ENCODE data around the gene CLEC5A.

The CLEC5A gene

DNA sequence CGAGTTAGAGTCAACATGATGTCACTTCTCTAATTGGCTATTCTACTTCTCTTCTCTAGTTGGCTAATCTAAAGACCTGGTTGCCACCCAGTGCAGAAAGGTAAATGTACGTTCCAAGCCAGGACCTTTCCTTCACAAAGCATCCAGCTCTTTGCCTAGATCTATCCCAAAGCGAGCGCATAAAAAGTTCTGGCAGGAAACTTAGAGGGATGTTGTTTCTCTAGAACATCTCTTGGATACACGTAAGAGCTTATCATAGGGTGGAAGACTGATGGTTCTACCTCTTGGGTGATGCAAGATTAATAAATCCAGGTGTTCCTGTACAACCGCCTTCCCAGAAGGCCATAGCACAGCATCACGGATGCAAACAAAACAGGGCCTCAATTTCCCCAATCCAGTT, 26.9 kb upstream of the CLEC5A start, which contains the start of gene TAS2R38:
TAS2R38 (minus strand) TSS at position 101 of the 400 bp plus-strand sequence; CDS start at position 17, 84 bp downstream.
- H3K27me3 ChIP-seq (ENCODE audit: control insufficient read depth, low read length) = no peaks in the 10 kb centered on the region

DNA sequence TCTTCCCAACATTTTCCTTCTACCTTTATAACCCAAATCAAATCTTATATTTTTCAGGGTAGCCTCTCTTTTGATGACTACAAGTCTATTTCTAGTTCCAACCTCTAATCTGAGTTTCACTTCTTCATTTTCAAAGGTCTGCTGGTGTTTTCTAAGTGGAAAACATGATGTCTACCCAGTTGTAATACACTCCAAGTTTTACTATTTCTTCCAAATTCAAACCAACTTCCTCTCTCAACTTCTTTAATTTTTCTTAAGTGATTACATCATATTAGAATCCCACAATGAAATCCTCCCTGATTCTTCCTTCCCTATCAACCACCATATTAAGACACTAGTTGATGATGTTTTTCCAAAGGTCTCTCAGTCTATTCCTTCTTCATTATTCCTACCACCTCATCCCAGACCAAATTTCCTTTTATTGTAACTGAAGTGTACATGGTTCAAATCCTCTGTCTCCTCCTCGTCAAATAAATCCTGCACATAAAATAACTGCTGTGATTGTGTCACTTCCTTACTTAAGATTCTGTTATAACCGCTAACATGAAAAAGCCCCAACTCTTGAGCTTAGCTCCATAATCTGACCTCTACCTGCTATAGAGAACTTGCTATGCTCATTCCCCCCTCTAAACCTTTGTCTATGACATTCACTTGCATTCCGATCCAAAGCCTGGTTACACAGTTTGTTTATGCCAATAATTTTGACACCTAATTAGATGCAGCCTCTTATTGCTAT, 14.1 kb upstream of the CLEC5A start:
- H4K20me1 ChIP-seq (ENCODE audit: control insufficient read depth, insufficient read depth, low read depth, low read length) = no peaks in the 10 kb centered on the region
- no peaks in the 10 kb centered on the region for H3K36me3 ChIP-seq (ENCODE audit: control insufficient read depth, low read length)
- no peak overlapping the region for H3K27ac ChIP-seq (ENCODE audit: low read depth, low read length)
- H3K9me3 ChIP-seq (ENCODE audit: control insufficient read depth, insufficient read depth, low read length) = no peaks in the 10 kb centered on the region
- no peaks in the 10 kb centered on the region for H3K9me2 ChIP-seq (replicated peaks; ENCODE audit: control insufficient read depth, low read length)
- H3K27me3 ChIP-seq (ENCODE audit: control insufficient read depth, low read length) = no peaks in the 10 kb centered on the region
- no peaks in the 10 kb centered on the region for H3F3A ChIP-seq (ENCODE audit: control insufficient read depth, insufficient read depth)
- TF ChIP-seq, protein P1, sequence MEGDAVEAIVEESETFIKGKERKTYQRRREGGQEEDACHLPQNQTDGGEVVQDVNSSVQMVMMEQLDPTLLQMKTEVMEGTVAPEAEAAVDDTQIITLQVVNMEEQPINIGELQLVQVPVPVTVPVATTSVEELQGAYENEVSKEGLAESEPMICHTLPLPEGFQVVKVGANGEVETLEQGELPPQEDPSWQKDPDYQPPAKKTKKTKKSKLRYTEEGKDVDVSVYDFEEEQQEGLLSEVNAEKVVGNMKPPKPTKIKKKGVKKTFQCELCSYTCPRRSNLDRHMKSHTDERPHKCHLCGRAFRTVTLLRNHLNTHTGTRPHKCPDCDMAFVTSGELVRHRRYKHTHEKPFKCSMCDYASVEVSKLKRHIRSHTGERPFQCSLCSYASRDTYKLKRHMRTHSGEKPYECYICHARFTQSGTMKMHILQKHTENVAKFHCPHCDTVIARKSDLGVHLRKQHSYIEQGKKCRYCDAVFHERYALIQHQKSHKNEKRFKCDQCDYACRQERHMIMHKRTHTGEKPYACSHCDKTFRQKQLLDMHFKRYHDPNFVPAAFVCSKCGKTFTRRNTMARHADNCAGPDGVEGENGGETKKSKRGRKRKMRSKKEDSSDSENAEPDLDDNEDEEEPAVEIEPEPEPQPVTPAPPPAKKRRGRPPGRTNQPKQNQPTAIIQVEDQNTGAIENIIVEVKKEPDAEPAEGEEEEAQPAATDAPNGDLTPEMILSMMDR (IDR thresholded peaks at IDR 0.05; ENCODE audit: low read depth, low read length, poor library complexity, severe bottlenecking) = no peak
- no peak for TF ChIP-seq EZH2phosphoT487 (IDR thresholded peaks at IDR 0.05; ENCODE audit: borderline replicate concordance, low read length)
- H3K4me1 ChIP-seq (ENCODE audit: control insufficient read depth, low read length) = peaks cover 12% of the 10 kb centered on the region
- H3K4me3 ChIP-seq (ENCODE audit: low read length) = no peak overlapping the region
- H3K79me2 ChIP-seq (ENCODE audit: control insufficient read depth, low read length) = no peaks in the 10 kb centered on the region
- no peak overlapping the region for H3K4me2 ChIP-seq (ENCODE audit: low read length)

More for the DNA sequence above, 26.9 kb upstream of the CLEC5A start, which contains the start of gene TAS2R38:
- TF ChIP-seq, protein P1 (IDR thresholded peaks at IDR 0.05; ENCODE audit: low read depth, low read length, poor library complexity, severe bottlenecking) = no peak
- no peak for TF ChIP-seq EZH2phosphoT487 (IDR thresholded peaks at IDR 0.05; ENCODE audit: borderline replicate concordance, low read length)
- Histone ChIP-seq H3K9me2 (replicated peaks; ENCODE audit: control insufficient read depth, low read length) (no peaks in the 10 kb centered on the region), H3F3A (ENCODE audit: control insufficient read depth, insufficient read depth) (no peaks in the 10 kb centered on the region), H3K4me3 (ENCODE audit: low read length) (no peak within 1 kb of the TSS), H3K9me3 (ENCODE audit: control insufficient read depth, insufficient read depth, low read length) (no peaks in the 10 kb centered on the region), H3K79me2 (ENCODE audit: control insufficient read depth, low read length) (no peaks in the 10 kb centered on the region), H3K4me1 (ENCODE audit: control insufficient read depth, low read length) (peaks cover 6% of the 10 kb centered on the region), H4K20me1 (ENCODE audit: control insufficient read depth, insufficient read depth, low read depth, low read length) (no peaks in the 10 kb centered on the region), H3K27ac (ENCODE audit: low read depth, low read length) (no peak within 1 kb of the TSS), H3K4me2 (ENCODE audit: low read length) (no peak within 1 kb of the TSS), H3K36me3 (ENCODE audit: control insufficient read depth, low read length) (no peaks in the 10 kb centered on the region)

DNA sequence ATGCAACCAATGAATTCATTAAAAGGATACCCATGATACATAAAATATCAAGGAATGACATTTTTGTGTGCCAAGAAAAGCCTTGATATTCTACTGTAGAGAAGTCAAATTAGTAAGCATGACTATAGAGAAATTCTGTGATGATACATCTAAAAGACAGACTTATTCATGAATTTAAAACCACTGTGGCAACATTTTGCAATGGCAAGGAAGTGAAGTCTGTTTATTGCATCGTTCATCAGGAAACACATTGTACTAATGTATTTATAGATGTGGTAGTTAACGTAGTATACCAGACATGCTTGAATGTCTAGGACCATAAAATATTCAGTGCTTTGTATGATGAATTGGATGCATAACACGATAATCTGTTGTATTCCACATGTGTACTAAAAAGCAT, 9.3 kb upstream of the CLEC5A start:
- Histone ChIP-seq H3K9me3 (ENCODE audit: control insufficient read depth, insufficient read depth, low read length) (no peaks in the 10 kb centered on the region), H3K36me3 (ENCODE audit: control insufficient read depth, low read length) (no peaks in the 10 kb centered on the region), H3K9me2 (replicated peaks; ENCODE audit: control insufficient read depth, low read length) (no peaks in the 10 kb centered on the region), H3K4me1 (ENCODE audit: control insufficient read depth, low read length) (peaks cover 11% of the 10 kb centered on the region), H3F3A (ENCODE audit: control insufficient read depth, insufficient read depth) (no peaks in the 10 kb centered on the region), H3K79me2 (ENCODE audit: control insufficient read depth, low read length) (no peaks in the 10 kb centered on the region), H3K27me3 (ENCODE audit: control insufficient read depth, low read length) (no peaks in the 10 kb centered on the region), H3K4me2 (ENCODE audit: low read length) (no peak overlapping the region), H3K4me3 (ENCODE audit: low read length) (no peak overlapping the region), H4K20me1 (ENCODE audit: control insufficient read depth, insufficient read depth, low read depth, low read length) (no peaks in the 10 kb centered on the region), H3K27ac (ENCODE audit: low read depth, low read length) (no peak overlapping the region)
- TF ChIP-seq EZH2phosphoT487 (IDR thresholded peaks at IDR 0.05; ENCODE audit: borderline replicate concordance, low read length) = no peak
- TF ChIP-seq, protein P1 (IDR thresholded peaks at IDR 0.05; ENCODE audit: low read depth, low read length, poor library complexity, severe bottlenecking) = no peak

All from DOHH2 (cell line).